Measurements from ENCODE around the gene MFSD6L.

Gene MFSD6L

GRCh38 chr17:8791248-8791909, 7.8 kb downstream of the MFSD6L start:
- DNase-seq = no peak

GRCh38 chr17:8789743-8790142, 9.4 kb downstream of the MFSD6L start:
- no peak for DNase-seq

- no peak for DNase-seq
Measured at GRCh38 chr17:8788998-8789397, 10.2 kb downstream of the MFSD6L start.

- DNase-seq = no peak
Measured at GRCh38 chr17:8785547-8786413, 13.4 kb downstream of the MFSD6L start.

- DNase-seq = no peak
Measured at GRCh38 chr17:8782176-8782575, 17.0 kb downstream of the MFSD6L start.

GRCh38 chr17:8781776-8782175, 17.4 kb downstream of the MFSD6L start:
- DNase-seq = no peak

- DNase-seq = no peak
Measured at GRCh38 chr17:8776881-8777280, 22.3 kb downstream of the MFSD6L start.

- no peak for DNase-seq
Measured at GRCh38 chr17:8776248-8776647, 22.9 kb downstream of the MFSD6L start.

GRCh38 chr17:8766731-8767130, 32.4 kb downstream of the MFSD6L start:
- DNase-seq = no peak

- no peak for DNase-seq
Measured at GRCh38 chr17:8762012-8762411, 37.2 kb downstream of the MFSD6L start.

- DNase-seq = no peak
Measured at GRCh38 chr17:8758137-8758596, 41.0 kb downstream of the MFSD6L start, which contains the start of gene SPDYE4. TSS of gene SPDYE4 (minus strand) at chr17:8758546. CDS start at chr17:8758382, 164 bp downstream.

- DNase-seq = no peak
Measured at GRCh38 chr17:8757189-8757588, 42.0 kb downstream of the MFSD6L start.

- DNase-seq = no peak
Measured at GRCh38 chr17:8755590-8756255, 43.4 kb downstream of the MFSD6L start.

GRCh38 chr17:8754890-8755289, 44.3 kb downstream of the MFSD6L start:
- no peak for DNase-seq

GRCh38 chr17:8753976-8754440, 45.2 kb downstream of the MFSD6L start:
- DNase-seq = no peak

- DNase-seq = no peak
Measured at GRCh38 chr17:8753136-8753975, 45.8 kb downstream of the MFSD6L start.

GRCh38 chr17:8749616-8750015, 49.5 kb downstream of the MFSD6L start:
- DNase-seq = no peak

GRCh38 chr17:8747742-8748141, 51.4 kb downstream of the MFSD6L start:
- no peak for DNase-seq
